PC-3 (cell line): ENCODE data around the gene IPO4. TPM values are rescaled to one million over a fixed set of nuclear protein-coding genes. Genes with fewer than 3 reads are reported as not detected.

Source experiments
- ATAC-seq: fragments of 200-7000 bp; cut with Tn5 transposase; 2 replicates; pipeline ENCODE4 v1.9.1; 2020; ENCODE audit warnings: mild to moderate bottlenecking, moderate library complexity
- BruUV-seq: library from RNA; stranded (reverse); fragments of 400-500 nt; replicated peaks from 2 replicates; lab custom pipeline; 2021; lab: Mats Ljungman, UMichigan
- CTCF ChIA-PET: fragments of 300-600 bp; sonication (Branson Sonifier 250); formaldehyde crosslinking; loops from one replicate; lab custom pipeline; 2022; ENCODE audit warnings: antibody characterized with exemption; lab: Charles Lee
- POLR2A ChIA-PET: fragments of 300-600 bp; sonication (Branson Sonifier 250); formaldehyde crosslinking; loops from one replicate; lab custom pipeline; 2022; ENCODE audit warnings: antibody characterized with exemption; ENCODE audit not compliant: unreplicated experiment; lab: Charles Lee
- DNase-seq: peaks from one replicate; pipeline ENCODE4 v3.0.0-alpha.2; 2015
- H2AFZ ChIP-seq: fragments of 300-600 bp; sonication (generic); 2 replicates; pipeline ENCODE4 v1.6.0; 2016; ENCODE audit warnings: antibody characterized with exemption, low read length
- H3F3A ChIP-seq: fragments of 300-600 bp; sonication (generic); one replicate; pipeline ENCODE4 v1.6.0; 2017; ENCODE audit warnings: antibody characterized with exemption, low read length, control low read depth, mild to moderate bottlenecking; ENCODE audit not compliant: unreplicated experiment
- H3K27ac ChIP-seq: fragments of 300-600 bp; sonication (generic); 2 replicates; pipeline ENCODE4 v1.5.1; 2016; ENCODE audit warnings: mild to moderate bottlenecking, low read length
- H3K27me3 ChIP-seq: fragments of 300-600 bp; sonication (generic); 2 replicates; pipeline ENCODE4 v1.6.1; 2016; ENCODE audit warnings: low read length, mixed read lengths
- H3K36me3 ChIP-seq: fragments of 300-600 bp; sonication (generic); 2 replicates; pipeline ENCODE4 v1.6.1; 2016; ENCODE audit warnings: low read depth, mixed run types, low read length, mixed read lengths
- H3K4me1 ChIP-seq: fragments of 300-600 bp; sonication (generic); 2 replicates; pipeline ENCODE4 v1.5.1; 2016; ENCODE audit warnings: low read length; ENCODE audit not compliant: insufficient read depth
- H3K4me2 ChIP-seq: fragments of 300-600 bp; sonication (generic); 2 replicates; pipeline ENCODE4 v1.6.0; 2016; ENCODE audit warnings: low read length
- H3K4me3 ChIP-seq: fragments of 300-600 bp; sonication (generic); 2 replicates; pipeline ENCODE4 v1.5.1; 2016; ENCODE audit warnings: mild to moderate bottlenecking, low read length, mixed read lengths
- H3K79me2 ChIP-seq: fragments of 300-600 bp; sonication (generic); 2 replicates; pipeline ENCODE4 v1.6.1; 2017; ENCODE audit warnings: low read length, mixed read lengths
- H3K9ac ChIP-seq: fragments of 300-600 bp; sonication (generic); 2 replicates; pipeline ENCODE4 v1.6.0; 2016; ENCODE audit warnings: mild to moderate bottlenecking, low read length
- H3K9me2 ChIP-seq: fragments of 300-600 bp; sonication (generic); replicated peaks from 2 replicates; pipeline ENCODE4 v1.6.1; 2016; ENCODE audit warnings: mixed run types, low read length, mixed read lengths
- H3K9me3 ChIP-seq: fragments of 300-600 bp; sonication (generic); 2 replicates; pipeline ENCODE4 v1.6.1; 2016; ENCODE audit warnings: low read length, mixed read lengths
- H4K20me1 ChIP-seq: fragments of 300-600 bp; sonication (generic); 2 replicates; pipeline ENCODE4 v1.6.1; 2016; ENCODE audit warnings: low read length, mixed read lengths
- CTCF ChIP-seq: fragments of 300-600 bp; sonication (generic); conservative IDR thresholded peaks from 2 replicates; pipeline ENCODE4 v1.5.1; 2017; ENCODE audit warnings: antibody characterized with exemption, low read depth, mild to moderate bottlenecking, low read length
- EZH2 ChIP-seq: fragments of 300-600 bp; sonication (generic); IDR thresholded peaks from one replicate; pipeline ENCODE4 v1.6.1; 2017; ENCODE audit warnings: antibody characterized with exemption, mild to moderate bottlenecking, low read length; ENCODE audit not compliant: unreplicated experiment
- EZH2phosphoT487 ChIP-seq: fragments of 300-600 bp; sonication (generic); IDR thresholded peaks from 2 replicates; pipeline ENCODE4 v1.6.1; 2018; ENCODE audit warnings: mild to moderate bottlenecking, antibody characterized with exemption, low read length, borderline replicate concordance
- intact Hi-C: fragments of 100-400 bp; cut with micrococcal nuclease; formaldehyde crosslinking; loops from 2 replicates; pipeline ENCODE4 v1.9.0; 2023
- total RNA-seq: library from RNA; depleted of rRNA; stranded (reverse); fragments of >200 nt; gene quantifications from 2 replicates; pipeline ENCODE4 v1.2.3, GENCODE V29; 2014

The IPO4 gene
- total RNA-seq, 1 experiment from 2014 or later, result 211 TPM

- H3K79me2 ChIP-seq, result peaks cover 47% of the 10 kb centered on the region
- H3F3A ChIP-seq, result no peaks in the 10 kb centered on the region
- peaks cover 18% of the 10 kb centered on the region for H3K4me1 ChIP-seq
- ChIA-PET CTCF (interaction anchor here (0.6 to 0.9 kb wide), 3 partner anchors 14 to 271 kb away, joined by 3 to 6 read pairs (median 4); partner anchors contain the start of gene IRF9), POLR2A (interaction anchor here (0.5 to 1.9 kb wide), 6 partner anchors 11 to 167 kb away, joined by 5 to 17 read pairs (median 10); partner anchors contain the start of genes DCAF11, NRL, PSME1 and TINF2)
- H3K9ac ChIP-seq, result peak within 1 kb of the TSS; percentile 84
- H2AFZ ChIP-seq, result peak within 1 kb of the TSS; percentile 79
- ATAC-seq (peak; percentile 86), DNase-seq (peak; percentile 98)
- H3K9me3 ChIP-seq, result no peaks in the 10 kb centered on the region
- peaks cover 25% of the 10 kb centered on the region; the same call in 1 of the 2 replicates for H3K36me3 ChIP-seq
- peak within 1 kb of the TSS; percentile 90 for H3K4me2 ChIP-seq
- intact Hi-C loops, result loop anchor here (1.0 kb wide), 1 partner anchor 33 kb away; the partner anchor contains the start of genes DCAF11 and NRL
- no peaks in the 10 kb centered on the region for H4K20me1 ChIP-seq
- H3K27ac ChIP-seq, result peak within 1 kb of the TSS; percentile 48
- TF ChIP-seq CTCF (no peak), EZH2 (no peak), EZH2phosphoT487 (no peak)
- H3K4me3 ChIP-seq, result peak within 1 kb of the TSS; percentile 86
- no TSS peak for BruUV-seq
- H3K27me3 ChIP-seq, result no peaks in the 10 kb centered on the region
- no peaks in the 10 kb centered on the region for H3K9me2 ChIP-seq
These were observed 41.4 kb downstream of the IPO4 start, which contains the start of gene RNF31 for GRCh38 chr14:24146978-24147760. Gene RNF31, plus strand, starts transcription at chr14:24147498. Its CDS starts 201 bp downstream, at chr14:24147699.

- no TSS peak for BruUV-seq
- Histone ChIP-seq H3K9ac (peak within 1 kb of the TSS; percentile 84), H3K79me2 (peaks cover 47% of the 10 kb centered on the region), H2AFZ (peak within 1 kb of the TSS; percentile 79), H3K36me3 (peaks cover 20% of the 10 kb centered on the region; the same call in 1 of the 2 replicates), H3K4me2 (peak within 1 kb of the TSS; percentile 90), H3K9me2 (no peaks in the 10 kb centered on the region), H4K20me1 (no peaks in the 10 kb centered on the region), H3K9me3 (no peaks in the 10 kb centered on the region), H3K4me3 (peak within 1 kb of the TSS; percentile 86), H3K4me1 (peaks cover 21% of the 10 kb centered on the region), H3K27ac (peak within 1 kb of the TSS; percentile 48), H3F3A (no peaks in the 10 kb centered on the region), H3K27me3 (no peaks in the 10 kb centered on the region)
- DNase-seq, result peak; percentile 97
- no peak for TF ChIP-seq EZH2
- no peak for TF ChIP-seq CTCF
- TF ChIP-seq EZH2phosphoT487, result no peak
- peak; percentile 76 for ATAC-seq
- ChIA-PET POLR2A (interaction anchor here (0.5 to 1.9 kb wide), 6 partner anchors 11 to 168 kb away, joined by 5 to 17 read pairs (median 10); partner anchors contain the start of genes DCAF11, NRL, PSME1 and TINF2), CTCF (interaction anchor here (0.6 to 0.9 kb wide), 3 partner anchors 15 to 272 kb away, joined by 3 to 6 read pairs (median 4); partner anchors contain the start of gene IRF9)
- intact Hi-C loops, result no loop called here
These were observed 42.1 kb downstream of the IPO4 start, which contains the start of gene PSME2 for GRCh38 chr14:24146453-24146977. Gene PSME2, minus strand, starts transcription at chr14:24146610. Its CDS starts 29 bp downstream, at chr14:24146581.
